ENCODE results near the gene PROK2.

The PROK2 gene

GRCh38 chr3:71784914-71785531, at the start of gene PROK2:
Gene PROK2 (minus strand): TSS chr3:71785148. CDS start chr3:71785052, 96 bp downstream.
- Histone ChIP-seq H3K4me3 (replicated peaks; ENCODE audit: low read depth, low read length) (no peak within 1 kb of the TSS), H3K36me3 (ENCODE audit: control insufficient read depth, insufficient read depth, low read length) (no peaks in the 10 kb centered on the region)
- no peak for DNase-seq (ENCODE audit: extremely low read depth, insufficient read length)

GRCh38 chr3:71831599-71831998, 46.7 kb upstream of the PROK2 start:
- no peak for TF ChIP-seq CTCF (IDR thresholded peaks at IDR 0.05; ENCODE audit: insufficient read depth, low read length, poor library complexity, severe bottlenecking)

More at GRCh38 chr3:71784914-71785531, at the start of gene PROK2:
- H3K27me3 ChIP-seq (replicated peaks; ENCODE audit: control insufficient read depth, insufficient read depth, low read length): peaks cover 1% of the 10 kb centered on the region
- TF ChIP-seq CTCF (IDR thresholded peaks at IDR 0.05; ENCODE audit: insufficient read depth, low read length, poor library complexity, severe bottlenecking): no peak

GRCh38 chr3:71825551-71826283, 40.8 kb upstream of the PROK2 start:
- Histone ChIP-seq H3K4me3 (replicated peaks; ENCODE audit: low read depth, low read length) (no peak overlapping the region), H3K36me3 (ENCODE audit: control insufficient read depth, insufficient read depth, low read length) (no peaks in the 10 kb centered on the region), H3K27me3 (replicated peaks; ENCODE audit: control insufficient read depth, insufficient read depth, low read length) (no peaks in the 10 kb centered on the region)
- TF ChIP-seq CTCF (IDR thresholded peaks at IDR 0.05; ENCODE audit: insufficient read depth, low read length, poor library complexity, severe bottlenecking): no peak
- no peak for DNase-seq (ENCODE audit: extremely low read depth, insufficient read length)

More at GRCh38 chr3:71831599-71831998, 46.7 kb upstream of the PROK2 start:
- DNase-seq (ENCODE audit: extremely low read depth, insufficient read length): no peak
- Histone ChIP-seq H3K27me3 (replicated peaks; ENCODE audit: control insufficient read depth, insufficient read depth, low read length) (no peaks in the 10 kb centered on the region), H3K36me3 (ENCODE audit: control insufficient read depth, insufficient read depth, low read length) (no peaks in the 10 kb centered on the region), H3K4me3 (replicated peaks; ENCODE audit: low read depth, low read length) (no peak overlapping the region)

GRCh38 chr3:71821116-71821515, 36.2 kb upstream of the PROK2 start:
- DNase-seq (ENCODE audit: extremely low read depth, insufficient read length): no peak
- Histone ChIP-seq H3K4me3 (replicated peaks; ENCODE audit: low read depth, low read length) (no peak overlapping the region), H3K27me3 (replicated peaks; ENCODE audit: control insufficient read depth, insufficient read depth, low read length) (no peaks in the 10 kb centered on the region), H3K36me3 (ENCODE audit: control insufficient read depth, insufficient read depth, low read length) (no peaks in the 10 kb centered on the region)
- TF ChIP-seq CTCF (IDR thresholded peaks at IDR 0.05; ENCODE audit: insufficient read depth, low read length, poor library complexity, severe bottlenecking): no peak

- no peak for DNase-seq (ENCODE audit: extremely low read depth, insufficient read length)
These were observed 32.3 kb upstream of the PROK2 start for GRCh38 chr3:71817262-71817661.

More at GRCh38 chr3:71817262-71817661, 32.3 kb upstream of the PROK2 start:
- no peaks in the 10 kb centered on the region for H3K36me3 ChIP-seq (ENCODE audit: control insufficient read depth, insufficient read depth, low read length)
- TF ChIP-seq CTCF (IDR thresholded peaks at IDR 0.05; ENCODE audit: insufficient read depth, low read length, poor library complexity, severe bottlenecking): no peak
- no peak overlapping the region for H3K4me3 ChIP-seq (replicated peaks; ENCODE audit: low read depth, low read length)
- no peaks in the 10 kb centered on the region for H3K27me3 ChIP-seq (replicated peaks; ENCODE audit: control insufficient read depth, insufficient read depth, low read length)

All from GM06990 (cell line).